Epithelial cell of esophagus (primary cell): Measurements from ENCODE around the gene DDX27.

Experiments
- DNase-seq: peaks from one replicate; pipeline ENCODE4 v3.0.0; 2010; ENCODE audit warnings: low read depth
- H3K4me3 ChIP-seq: 2 replicates; pipeline ENCODE4 v1.5.1; 2011; ENCODE audit warnings: mild to moderate bottlenecking, low read length, control low read depth
- CTCF ChIP-seq: IDR thresholded peaks from 2 replicates; pipeline ENCODE4 v1.5.1; 2011; ENCODE audit warnings: low read depth, mild to moderate bottlenecking, low read length, control low read depth, inconsistent platforms; ENCODE audit not compliant: insufficient read depth; ENCODE audit errors: missing control alignments

Gene DDX27

GRCh38 chr20:49290608-49291191 lies 71.5 kb downstream of the DDX27 start:
- H3K4me3 ChIP-seq = no peak overlapping the region
- no peak for DNase-seq
- no peak for TF ChIP-seq CTCF

GRCh38 chr20:49291200-49291599 lies 72.0 kb downstream of the DDX27 start:
- no peak for DNase-seq
- TF ChIP-seq CTCF = no peak
- no peak overlapping the region for H3K4me3 ChIP-seq

GRCh38 chr20:49292010-49292409 lies 72.8 kb downstream of the DDX27 start:
- TF ChIP-seq CTCF = no peak
- DNase-seq = no peak
- H3K4me3 ChIP-seq = no peak overlapping the region

GRCh38 chr20:49293122-49293521 lies 73.9 kb downstream of the DDX27 start:
- TF ChIP-seq CTCF = no peak
- H3K4me3 ChIP-seq = no peak overlapping the region
- no peak for DNase-seq
